Left lung (tissue), 10 donors: ENCODE results near the gene TAPT1. TPM values are rescaled to one million over a fixed set of nuclear protein-coding genes. Genes with fewer than 3 reads are reported as not detected.
A peak's percentile ranks its signal among the peaks of the same experiment; 100 is the strongest.

Source experiments
- ATAC-seq: fragments of 200-7000 bp; cut with Tn5 transposase; one replicate; pipeline ENCODE4 v1.9.1; 2020; ENCODE audit warnings: moderate library complexity
- DNase-seq, 4 donors: peaks; one replicate each; pipeline ENCODE4 v3.0.0-alpha.2; 2013 to 2020
- H3K27ac ChIP-seq, 2 donors: fragments of 200-600 bp; sonication (generic) in 1 of 2; one replicate each; pipeline versions ENCODE4 v1.5.0 to v1.8.0; 2020 to 2021
- H3K27me3 ChIP-seq, 2 donors: fragments of 200-600 bp; sonication (generic) in 1 of 2; one replicate each; pipeline versions ENCODE4 v1.5.0 to v1.8.0; 2020 to 2021
- H3K36me3 ChIP-seq, 2 donors: fragments of 200-600 bp; sonication (generic) in 1 of 2; one replicate each; pipeline versions ENCODE4 v1.5.0 to v1.8.0; 2020 to 2021
- H3K4me1 ChIP-seq, 2 donors: fragments of 200-600 bp; one replicate each; pipeline ENCODE4 v1.8.0; 2021
- H3K4me3 ChIP-seq, 2 donors: fragments of 200-600 bp; sonication (generic) in 1 of 2; one replicate each; pipeline versions ENCODE4 v1.5.0 to v1.8.0; 2020 to 2021; ENCODE audit warnings: mild to moderate bottlenecking in 1 of 2
- H3K9me3 ChIP-seq, 2 donors: fragments of 200-600 bp; sonication (generic) in 1 of 2; one replicate each; pipeline versions ENCODE4 v1.5.0 to v1.8.0; 2020 to 2021
- intact Hi-C, 2 donors: fragments of 100-400 bp; cut with DNase I; formaldehyde crosslinking; loops; one replicate each; pipeline versions ENCODE4 v1.11.2 to v1.14.2; 2022
- polyA plus RNA-seq, 6 donors: library from polyadenylated mRNA; unstranded; fragments of 120-200 nt; gene quantifications; one replicate each; pipeline ENCODE4 v1.2.1, GENCODE V29; 2013; ENCODE audit not compliant: insufficient read length in 6 of 6
- total RNA-seq, 2 donors: library from RNA; stranded (reverse); fragmentation: NEBNext Ultra II Directional; extraction: Animal tissue kit (Norgen Biotek cat#: 25700); gene quantifications; one replicate each; pipeline ENCODE4 v1.2.1, GENCODE V29; 2021
- TF ChIP-seq, protein P1 (sequence below), 2 donors: fragments of 200-600 bp; sonication (generic) in 1 of 2; IDR thresholded peaks; one replicate each; pipeline versions ENCODE4 v1.5.0 to v1.8.0; 2021; ENCODE audit warnings: antibody characterized with exemption in 2 of 2
- donor health status: DM: no; HTN: yes; CAD: no.
- donor health status: DM: no; HTN: no; CAD: no.

The TAPT1 gene
- total and polyA plus RNA-seq, 8 donors, result 42.9 to 65.8 (median 52.2) TPM

DNA sequence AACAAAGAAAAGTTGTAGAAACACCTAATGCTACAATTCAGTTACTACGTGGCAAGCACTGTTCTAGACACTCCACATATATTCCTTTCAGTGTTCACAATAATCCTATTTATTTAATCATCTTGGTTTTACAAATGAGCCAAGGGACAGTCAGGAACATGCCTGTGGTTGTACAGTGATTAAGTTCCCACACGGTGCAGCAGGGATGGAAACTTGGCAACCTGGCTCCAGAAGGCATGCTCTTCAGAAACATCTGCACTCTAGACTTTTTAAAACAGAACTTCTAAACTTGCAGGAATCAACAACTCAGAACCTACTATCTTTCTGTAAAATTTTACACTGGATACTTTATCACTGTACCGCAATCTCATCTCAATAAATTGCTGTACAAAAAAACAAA, 32.1 kb downstream of the TAPT1 start:
- TF ChIP-seq, protein P1, sequence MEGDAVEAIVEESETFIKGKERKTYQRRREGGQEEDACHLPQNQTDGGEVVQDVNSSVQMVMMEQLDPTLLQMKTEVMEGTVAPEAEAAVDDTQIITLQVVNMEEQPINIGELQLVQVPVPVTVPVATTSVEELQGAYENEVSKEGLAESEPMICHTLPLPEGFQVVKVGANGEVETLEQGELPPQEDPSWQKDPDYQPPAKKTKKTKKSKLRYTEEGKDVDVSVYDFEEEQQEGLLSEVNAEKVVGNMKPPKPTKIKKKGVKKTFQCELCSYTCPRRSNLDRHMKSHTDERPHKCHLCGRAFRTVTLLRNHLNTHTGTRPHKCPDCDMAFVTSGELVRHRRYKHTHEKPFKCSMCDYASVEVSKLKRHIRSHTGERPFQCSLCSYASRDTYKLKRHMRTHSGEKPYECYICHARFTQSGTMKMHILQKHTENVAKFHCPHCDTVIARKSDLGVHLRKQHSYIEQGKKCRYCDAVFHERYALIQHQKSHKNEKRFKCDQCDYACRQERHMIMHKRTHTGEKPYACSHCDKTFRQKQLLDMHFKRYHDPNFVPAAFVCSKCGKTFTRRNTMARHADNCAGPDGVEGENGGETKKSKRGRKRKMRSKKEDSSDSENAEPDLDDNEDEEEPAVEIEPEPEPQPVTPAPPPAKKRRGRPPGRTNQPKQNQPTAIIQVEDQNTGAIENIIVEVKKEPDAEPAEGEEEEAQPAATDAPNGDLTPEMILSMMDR (IDR thresholded peaks at IDR 0.05), result no peak
- intact Hi-C loops, result no loop called here
- no peak for DNase-seq
- no peaks in the 10 kb centered on the region for H3K27me3 ChIP-seq
- no peak overlapping the region for H3K4me3 ChIP-seq
- H3K4me1 ChIP-seq, result peaks cover 0 to 53% of the 10 kb centered on the region in 2 donors
- no peaks in the 10 kb centered on the region for H3K9me3 ChIP-seq
- H3K36me3 ChIP-seq, result peaks cover 0 to 20% of the 10 kb centered on the region in 2 donors
- ATAC-seq, result no peak
- H3K27ac ChIP-seq, result no peak overlapping the region

DNA sequence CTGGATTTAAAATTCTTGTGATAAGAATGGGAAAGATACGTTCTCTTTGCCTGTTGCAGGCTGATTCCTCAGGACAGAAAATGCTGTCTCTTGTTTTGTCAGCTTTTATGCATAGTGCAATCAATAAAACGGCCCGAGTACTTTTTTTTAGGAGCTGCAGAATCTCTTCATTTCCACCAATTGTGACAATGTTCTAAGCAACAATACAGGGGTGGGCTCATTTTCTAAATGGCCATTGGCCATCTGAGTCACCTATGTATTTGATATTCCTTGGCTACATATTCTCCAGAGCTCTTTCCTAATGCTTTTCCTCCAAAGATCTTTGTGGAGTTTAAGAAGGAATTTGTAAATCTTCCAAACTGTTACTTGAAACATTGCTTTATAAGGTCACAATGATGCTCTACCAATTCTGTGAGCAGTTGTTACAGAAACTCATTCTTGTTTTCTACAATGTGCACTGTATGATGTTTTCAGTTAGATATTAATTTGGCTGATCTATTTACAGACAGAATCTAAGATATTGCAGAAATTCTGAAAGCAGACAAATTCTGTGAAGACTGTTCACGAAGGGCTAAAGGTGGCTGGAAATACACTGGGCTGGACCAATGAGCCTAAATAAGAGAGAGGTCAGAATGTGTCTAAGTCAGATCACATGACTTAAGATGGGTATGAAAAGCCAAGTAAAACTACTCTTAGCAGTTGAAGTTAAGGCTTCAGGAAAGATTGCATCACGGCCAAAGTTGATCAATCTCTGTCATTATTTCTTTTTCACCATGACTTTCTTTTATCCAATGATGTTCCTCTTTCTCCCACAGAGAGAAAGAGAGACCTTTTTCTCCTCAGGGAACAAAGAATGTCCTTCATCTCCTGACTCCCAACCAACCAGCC, 33.4 kb downstream of the TAPT1 start:
- H3K27me3 ChIP-seq, result no peaks in the 10 kb centered on the region
- intact Hi-C loops, result no loop called here
- ATAC-seq (no peak), DNase-seq (no peak)
- TF ChIP-seq, protein P1 (IDR thresholded peaks at IDR 0.05), result no peak
- peak overlapping the region in 1 of 2 donors; percentile 45 for H3K27ac ChIP-seq
- H3K9me3 ChIP-seq, result no peaks in the 10 kb centered on the region
- H3K4me1 ChIP-seq, result peaks cover 0 to 47% of the 10 kb centered on the region in 2 donors
- H3K4me3 ChIP-seq, result no peak overlapping the region
- peaks cover 0 to 29% of the 10 kb centered on the region in 2 donors for H3K36me3 ChIP-seq

DNA sequence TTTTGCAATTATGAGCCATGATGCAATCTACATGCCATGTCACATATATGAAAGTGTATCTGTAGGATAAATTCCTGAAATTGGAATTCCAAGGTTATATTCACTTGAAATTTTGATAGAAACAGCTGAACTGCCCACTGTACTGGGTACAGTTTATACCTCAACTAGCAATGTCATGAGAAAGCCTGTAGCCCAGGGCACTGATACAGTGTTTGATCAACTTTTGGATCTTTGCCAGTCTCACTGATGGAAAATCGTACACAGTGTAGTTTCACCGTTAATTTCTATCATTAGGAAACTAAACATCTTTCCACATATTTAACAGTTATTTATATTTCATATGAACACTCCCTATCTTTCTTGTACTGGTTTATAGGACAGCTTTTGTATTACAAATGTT, 34.2 kb downstream of the TAPT1 start:
- intact Hi-C loops, result no loop called here
- H3K4me1 ChIP-seq, result peaks cover 0 to 39% of the 10 kb centered on the region in 2 donors
- no peaks in the 10 kb centered on the region for H3K9me3 ChIP-seq
- no peak overlapping the region for H3K4me3 ChIP-seq
- ATAC-seq, result no peak
- H3K36me3 ChIP-seq, result peaks cover 0 to 29% of the 10 kb centered on the region in 2 donors
- TF ChIP-seq, protein P1 (IDR thresholded peaks at IDR 0.05), result no peak
- no peaks in the 10 kb centered on the region for H3K27me3 ChIP-seq
- H3K27ac ChIP-seq, result no peak overlapping the region
- no peak for DNase-seq

DNA sequence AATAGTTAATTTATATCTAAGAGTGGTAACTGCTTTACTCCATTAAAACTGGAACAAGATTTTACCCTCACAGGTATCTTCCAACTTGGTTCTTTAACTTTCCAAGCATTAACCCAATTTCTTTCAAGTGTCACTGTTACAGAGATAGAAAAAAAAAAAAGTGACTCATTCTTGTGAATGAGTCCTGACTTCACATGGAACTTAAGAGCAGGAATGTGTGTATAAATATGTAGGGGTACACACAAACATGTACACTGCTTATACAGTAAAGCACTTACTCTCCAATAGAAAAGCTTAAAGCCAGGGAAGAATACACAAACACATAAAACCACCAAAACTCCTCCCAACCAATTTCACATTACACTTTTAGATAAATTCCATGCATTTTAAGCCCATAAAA, 38.8 kb downstream of the TAPT1 start:
- Histone ChIP-seq H3K27me3 (no peaks in the 10 kb centered on the region), H3K4me3 (no peak overlapping the region), H3K27ac (no peak overlapping the region), H3K36me3 (peaks cover 0 to 44% of the 10 kb centered on the region in 2 donors), H3K4me1 (peaks cover 0 to 4% of the 10 kb centered on the region in 2 donors), H3K9me3 (no peaks in the 10 kb centered on the region)
- ATAC-seq, result no peak
- intact Hi-C loops, result no loop called here
- no peak for DNase-seq
- TF ChIP-seq, protein P1 (IDR thresholded peaks at IDR 0.05), result no peak

DNA sequence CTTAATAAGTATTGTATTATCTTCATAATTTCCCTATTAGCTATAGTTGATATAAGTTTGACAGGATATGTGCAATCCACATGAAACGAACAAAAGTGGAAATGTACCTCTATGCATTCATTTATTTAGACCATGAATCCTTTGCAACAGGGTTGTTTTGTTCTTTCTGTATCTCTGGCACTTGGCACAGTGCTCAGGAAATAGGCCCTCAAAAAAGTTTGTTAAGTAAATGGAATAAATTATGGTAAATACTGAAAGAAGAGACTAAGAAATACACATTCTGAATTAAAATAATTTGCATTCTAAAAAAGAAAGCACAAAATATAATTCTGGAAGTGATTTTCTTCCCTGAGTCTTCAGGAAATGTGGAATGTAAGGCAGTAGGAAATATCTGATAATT, 39.3 kb downstream of the TAPT1 start:
- no peaks in the 10 kb centered on the region for H3K9me3 ChIP-seq
- no peak overlapping the region for H3K4me3 ChIP-seq
- TF ChIP-seq, protein P1 (IDR thresholded peaks at IDR 0.05), result no peak
- H3K4me1 ChIP-seq, result no peaks in the 10 kb centered on the region
- ATAC-seq (no peak), DNase-seq (no peak)
- no peaks in the 10 kb centered on the region for H3K27me3 ChIP-seq
- intact Hi-C loops, result no loop called here
- no peak overlapping the region for H3K27ac ChIP-seq
- peaks cover 0 to 44% of the 10 kb centered on the region in 2 donors for H3K36me3 ChIP-seq
